ENCODE results near the gene RPAP2.

Gene RPAP2

DNA sequence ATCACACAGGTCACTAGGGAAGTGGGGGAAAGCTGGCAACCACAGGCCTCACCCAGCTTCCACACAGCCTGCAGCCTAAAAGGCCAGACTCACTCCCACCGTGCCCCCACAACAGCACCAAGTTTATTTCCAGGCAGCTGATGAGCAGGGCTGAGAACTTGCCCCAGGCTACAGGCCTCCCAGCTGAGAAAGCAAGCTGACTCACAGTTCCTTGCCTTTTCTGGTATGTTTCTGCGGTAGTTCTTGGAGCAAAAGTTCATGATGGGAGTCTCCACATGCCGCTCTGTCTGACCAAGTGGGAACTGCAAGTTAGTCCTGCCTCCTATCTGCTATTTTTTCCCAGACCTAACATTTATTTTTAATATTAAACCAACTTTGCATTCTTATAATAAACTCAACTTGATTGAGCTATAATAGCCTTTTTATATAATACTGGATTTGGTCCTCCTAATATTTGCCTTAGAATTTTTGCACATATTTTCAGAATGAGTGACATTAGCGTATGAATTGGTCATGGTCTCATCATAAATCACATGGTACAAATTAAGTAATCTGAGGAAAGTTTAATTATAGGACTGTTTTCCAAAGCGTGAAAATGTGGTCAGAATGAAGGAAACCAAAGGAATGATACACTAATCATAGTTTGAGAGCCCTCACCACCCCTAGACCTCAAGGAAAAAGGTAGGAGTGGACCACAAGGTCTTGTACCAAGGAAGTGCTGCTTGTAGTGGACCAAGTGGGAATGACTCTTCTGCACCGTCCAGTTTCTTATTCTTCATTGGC, 30.7 kb downstream of the RPAP2 start (continued):
- TF ChIP-seq, protein P1, sequence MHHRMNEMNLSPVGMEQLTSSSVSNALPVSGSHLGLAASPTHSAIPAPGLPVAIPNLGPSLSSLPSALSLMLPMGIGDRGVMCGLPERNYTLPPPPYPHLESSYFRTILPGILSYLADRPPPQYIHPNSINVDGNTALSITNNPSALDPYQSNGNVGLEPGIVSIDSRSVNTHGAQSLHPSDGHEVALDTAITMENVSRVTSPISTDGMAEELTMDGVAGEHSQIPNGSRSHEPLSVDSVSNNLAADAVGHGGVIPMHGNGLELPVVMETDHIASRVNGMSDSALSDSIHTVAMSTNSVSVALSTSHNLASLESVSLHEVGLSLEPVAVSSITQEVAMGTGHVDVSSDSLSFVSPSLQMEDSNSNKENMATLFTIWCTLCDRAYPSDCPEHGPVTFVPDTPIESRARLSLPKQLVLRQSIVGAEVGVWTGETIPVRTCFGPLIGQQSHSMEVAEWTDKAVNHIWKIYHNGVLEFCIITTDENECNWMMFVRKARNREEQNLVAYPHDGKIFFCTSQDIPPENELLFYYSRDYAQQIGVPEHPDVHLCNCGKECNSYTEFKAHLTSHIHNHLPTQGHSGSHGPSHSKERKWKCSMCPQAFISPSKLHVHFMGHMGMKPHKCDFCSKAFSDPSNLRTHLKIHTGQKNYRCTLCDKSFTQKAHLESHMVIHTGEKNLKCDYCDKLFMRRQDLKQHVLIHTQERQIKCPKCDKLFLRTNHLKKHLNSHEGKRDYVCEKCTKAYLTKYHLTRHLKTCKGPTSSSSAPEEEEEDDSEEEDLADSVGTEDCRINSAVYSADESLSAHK (tag by site-specific recombination; IDR thresholded peaks at IDR 0.05), result no peak
- TF ChIP-seq SP7 (tag by site-specific recombination; IDR thresholded peaks at IDR 0.05), result no peak
- TF ChIP-seq, protein P2, sequence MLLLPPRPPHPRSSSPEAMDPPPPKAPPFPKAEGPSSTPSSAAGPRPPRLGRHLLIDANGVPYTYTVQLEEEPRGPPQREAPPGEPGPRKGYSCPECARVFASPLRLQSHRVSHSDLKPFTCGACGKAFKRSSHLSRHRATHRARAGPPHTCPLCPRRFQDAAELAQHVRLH (tag by site-specific recombination; IDR thresholded peaks at IDR 0.05), result no peak
- no peak for TF ChIP-seq ZFHX2 (tag by site-specific recombination; conservative IDR thresholded peaks at IDR 0.05)
- no peak for TF ChIP-seq GLIS2 (tag by site-specific recombination; IDR thresholded peaks at IDR 0.05)
- TF ChIP-seq, protein P3, sequence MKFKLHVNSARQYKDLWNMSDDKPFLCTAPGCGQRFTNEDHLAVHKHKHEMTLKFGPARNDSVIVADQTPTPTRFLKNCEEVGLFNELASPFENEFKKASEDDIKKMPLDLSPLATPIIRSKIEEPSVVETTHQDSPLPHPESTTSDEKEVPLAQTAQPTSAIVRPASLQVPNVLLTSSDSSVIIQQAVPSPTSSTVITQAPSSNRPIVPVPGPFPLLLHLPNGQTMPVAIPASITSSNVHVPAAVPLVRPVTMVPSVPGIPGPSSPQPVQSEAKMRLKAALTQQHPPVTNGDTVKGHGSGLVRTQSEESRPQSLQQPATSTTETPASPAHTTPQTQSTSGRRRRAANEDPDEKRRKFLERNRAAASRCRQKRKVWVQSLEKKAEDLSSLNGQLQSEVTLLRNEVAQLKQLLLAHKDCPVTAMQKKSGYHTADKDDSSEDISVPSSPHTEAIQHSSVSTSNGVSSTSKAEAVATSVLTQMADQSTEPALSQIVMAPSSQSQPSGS (tag by site-specific recombination; IDR thresholded peaks at IDR 0.05; ENCODE audit: low read depth), result no peak
- no peak for TF ChIP-seq GFI1B (tag by site-specific recombination; IDR thresholded peaks at IDR 0.05)

DNA sequence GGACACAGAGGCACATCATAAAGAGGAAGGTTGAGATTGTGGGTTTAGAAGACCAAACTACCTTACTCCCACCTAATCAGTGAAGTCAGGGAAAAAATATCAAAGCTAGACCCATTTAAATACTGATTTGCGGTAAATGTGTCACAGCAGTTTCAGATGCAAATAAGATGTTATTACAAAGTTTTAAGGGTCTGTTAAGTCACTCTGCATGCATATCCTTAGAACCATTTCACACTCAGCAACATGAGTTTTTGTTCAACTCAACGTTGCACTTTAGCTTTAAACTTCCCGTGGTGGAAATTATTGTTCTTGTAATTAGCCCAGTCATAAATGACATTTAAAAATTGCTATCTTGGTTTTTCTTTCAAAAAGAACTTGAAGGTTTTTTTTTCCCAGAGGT, 34.8 kb downstream of the RPAP2 start:
- Histone ChIP-seq H3K4me1 (ENCODE audit: control insufficient read depth, insufficient read depth, low read length) (no peaks in the 10 kb centered on the region), H3K9me3 (ENCODE audit: control insufficient read depth, insufficient read depth, low read depth, low read length) (no peaks in the 10 kb centered on the region), H3K27ac (ENCODE audit: extremely low read depth, low read depth, low read length) (no peak overlapping the region), H3K4me3 (ENCODE audit: low read depth, low read length) (no peak overlapping the region), H3K36me3 (ENCODE audit: control insufficient read depth in 2 of 2, insufficient read depth in 1 of 2, low read length in 2 of 2) (peaks cover 21 to 45% of the 10 kb centered on the region in 2 experiments)
- ChIA-PET CTCF (interaction anchor here (0.5 kb wide), 1 partner anchor 12 kb away, joined by 3 read pairs; no protein-coding TSS in a partner anchor), POLR2A (no interaction called here)
- no peak for TF ChIP-seq ZNF510 (tag by site-specific recombination; IDR thresholded peaks at IDR 0.05; ENCODE audit: insufficient replicate concordance)
- TF ChIP-seq, protein P4, sequence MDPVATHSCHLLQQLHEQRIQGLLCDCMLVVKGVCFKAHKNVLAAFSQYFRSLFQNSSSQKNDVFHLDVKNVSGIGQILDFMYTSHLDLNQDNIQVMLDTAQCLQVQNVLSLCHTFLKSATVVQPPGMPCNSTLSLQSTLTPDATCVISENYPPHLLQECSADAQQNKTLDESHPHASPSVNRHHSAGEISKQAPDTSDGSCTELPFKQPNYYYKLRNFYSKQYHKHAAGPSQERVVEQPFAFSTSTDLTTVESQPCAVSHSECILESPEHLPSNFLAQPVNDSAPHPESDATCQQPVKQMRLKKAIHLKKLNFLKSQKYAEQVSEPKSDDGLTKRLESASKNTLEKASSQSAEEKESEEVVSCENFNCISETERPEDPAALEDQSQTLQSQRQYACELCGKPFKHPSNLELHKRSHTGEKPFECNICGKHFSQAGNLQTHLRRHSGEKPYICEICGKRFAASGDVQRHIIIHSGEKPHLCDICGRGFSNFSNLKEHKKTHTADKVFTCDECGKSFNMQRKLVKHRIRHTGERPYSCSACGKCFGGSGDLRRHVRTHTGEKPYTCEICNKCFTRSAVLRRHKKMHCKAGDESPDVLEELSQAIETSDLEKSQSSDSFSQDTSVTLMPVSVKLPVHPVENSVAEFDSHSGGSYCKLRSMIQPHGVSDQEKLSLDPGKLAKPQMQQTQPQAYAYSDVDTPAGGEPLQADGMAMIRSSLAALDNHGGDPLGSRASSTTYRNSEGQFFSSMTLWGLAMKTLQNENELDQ (tag by site-specific recombination; IDR thresholded peaks at IDR 0.05; ENCODE audit: low read depth), result no peak
- TF ChIP-seq MEIS1 (CRISPR knock-in tag; IDR thresholded peaks at IDR 0.05; ENCODE audit: borderline replicate concordance), result no peak
- TF ChIP-seq, protein P5, sequence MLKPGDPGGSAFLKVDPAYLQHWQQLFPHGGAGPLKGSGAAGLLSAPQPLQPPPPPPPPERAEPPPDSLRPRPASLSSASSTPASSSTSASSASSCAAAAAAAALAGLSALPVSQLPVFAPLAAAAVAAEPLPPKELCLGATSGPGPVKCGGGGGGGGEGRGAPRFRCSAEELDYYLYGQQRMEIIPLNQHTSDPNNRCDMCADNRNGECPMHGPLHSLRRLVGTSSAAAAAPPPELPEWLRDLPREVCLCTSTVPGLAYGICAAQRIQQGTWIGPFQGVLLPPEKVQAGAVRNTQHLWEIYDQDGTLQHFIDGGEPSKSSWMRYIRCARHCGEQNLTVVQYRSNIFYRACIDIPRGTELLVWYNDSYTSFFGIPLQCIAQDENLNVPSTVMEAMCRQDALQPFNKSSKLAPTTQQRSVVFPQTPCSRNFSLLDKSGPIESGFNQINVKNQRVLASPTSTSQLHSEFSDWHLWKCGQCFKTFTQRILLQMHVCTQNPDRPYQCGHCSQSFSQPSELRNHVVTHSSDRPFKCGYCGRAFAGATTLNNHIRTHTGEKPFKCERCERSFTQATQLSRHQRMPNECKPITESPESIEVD (tag by site-specific recombination; IDR thresholded peaks at IDR 0.05), result no peak
- no peak for TF ChIP-seq ZNF174 (tag by site-specific recombination; IDR thresholded peaks at IDR 0.05)
- no peak for TF ChIP-seq ZNF670 (tag by site-specific recombination; IDR thresholded peaks at IDR 0.05; ENCODE audit: low read depth)
- TF ChIP-seq ZNF548 (tag by site-specific recombination; IDR thresholded peaks at IDR 0.05), result no peak
- TF ChIP-seq ZNF624 (tag by site-specific recombination; IDR thresholded peaks at IDR 0.05), result no peak
- no peak for TF ChIP-seq ZNF354C (tag by site-specific recombination; IDR thresholded peaks at IDR 0.05; ENCODE audit: borderline replicate concordance, low read depth)
- TF ChIP-seq, protein P6, sequence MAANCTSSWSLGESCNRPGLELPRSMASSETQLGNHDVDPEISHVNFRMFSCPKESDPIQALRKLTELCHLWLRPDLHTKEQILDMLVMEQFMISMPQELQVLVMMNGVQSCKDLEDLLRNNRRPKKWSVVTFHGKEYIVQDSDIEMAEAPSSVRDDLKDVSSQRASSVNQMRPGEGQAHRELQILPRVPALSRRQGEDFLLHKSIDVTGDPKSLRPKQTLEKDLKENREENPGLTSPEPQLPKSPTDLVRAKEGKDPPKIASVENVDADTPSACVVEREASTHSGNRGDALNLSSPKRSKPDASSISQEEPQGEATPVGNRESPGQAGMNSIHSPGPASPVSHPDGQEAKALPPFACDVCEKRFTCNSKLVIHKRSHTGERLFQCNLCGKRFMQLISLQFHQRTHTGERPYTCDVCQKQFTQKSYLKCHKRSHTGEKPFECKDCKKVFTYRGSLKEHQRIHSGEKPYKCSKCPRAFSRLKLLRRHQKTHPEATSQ (tag by site-specific recombination; IDR thresholded peaks at IDR 0.05), result no peak
- TF ChIP-seq, protein P7, sequence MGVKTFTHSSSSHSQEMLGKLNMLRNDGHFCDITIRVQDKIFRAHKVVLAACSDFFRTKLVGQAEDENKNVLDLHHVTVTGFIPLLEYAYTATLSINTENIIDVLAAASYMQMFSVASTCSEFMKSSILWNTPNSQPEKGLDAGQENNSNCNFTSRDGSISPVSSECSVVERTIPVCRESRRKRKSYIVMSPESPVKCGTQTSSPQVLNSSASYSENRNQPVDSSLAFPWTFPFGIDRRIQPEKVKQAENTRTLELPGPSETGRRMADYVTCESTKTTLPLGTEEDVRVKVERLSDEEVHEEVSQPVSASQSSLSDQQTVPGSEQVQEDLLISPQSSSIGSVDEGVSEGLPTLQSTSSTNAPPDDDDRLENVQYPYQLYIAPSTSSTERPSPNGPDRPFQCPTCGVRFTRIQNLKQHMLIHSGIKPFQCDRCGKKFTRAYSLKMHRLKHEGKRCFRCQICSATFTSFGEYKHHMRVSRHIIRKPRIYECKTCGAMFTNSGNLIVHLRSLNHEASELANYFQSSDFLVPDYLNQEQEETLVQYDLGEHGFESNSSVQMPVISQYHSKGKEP (tag by site-specific recombination; IDR thresholded peaks at IDR 0.05), result no peak
- no peak for TF ChIP-seq ZNF169 (tag by site-specific recombination; IDR thresholded peaks at IDR 0.05)

Data from HEK293 (cell line).